SK-N-SH (cell line): Measurements from ENCODE around the gene AUH. TPM values are rescaled to one million over a fixed set of nuclear protein-coding genes. Genes with fewer than 3 reads are reported as not detected.

Experiments used
- CTCF ChIA-PET: fragments of 300-600, 350-600 bp; formaldehyde crosslinking; extraction: SDS; loops from one replicate; lab custom pipeline; 2021; lab: Yijun Ruan, JAX
- POLR2A ChIA-PET: fragments of 350-600 bp; sonication (Branson Sonifier 250); formaldehyde crosslinking; extraction: SDS; loops from one replicate; lab custom pipeline; 2020; ENCODE audit warnings: antibody characterized with exemption, inconsistent platforms; lab: Yijun Ruan, JAX
- DNase-seq: peaks from one replicate; pipeline ENCODE4 v3.0.0; 2012
- H2AFZ ChIP-seq: fragments of 200-600 bp; sonication (generic); 2 replicates; pipeline ENCODE4 v1.8.1; 2016; ENCODE audit warnings: antibody characterized with exemption, mild to moderate bottlenecking, low read depth
- H3F3A ChIP-seq: fragments of 200-600 bp; sonication (generic); replicated peaks from 2 replicates; pipeline ENCODE3; 2016; ENCODE audit warnings: antibody characterized with exemption, mild to moderate bottlenecking; ENCODE audit not compliant: insufficient read depth
- H3K27ac ChIP-seq, 2 experiments: fragments of 200-500 bp in 1 of 2; fragments of 200-600 bp in 1 of 2; sonication (Bioruptor generic) in 1 of 2; sonication (generic), shearing (Covaris generic) in 1 of 2; 2 replicates each; pipeline versions ENCODE4 v1.5.1 to v1.6.1; 2014 to 2016; ENCODE audit warnings: low read depth in 2 of 2, inconsistent platforms in 1 of 2, low read length in 1 of 2, mild to moderate bottlenecking in 1 of 2, mixed read lengths in 1 of 2
- H3K27me3 ChIP-seq: fragments of 200-600 bp; sonication (generic), shearing (Covaris generic); 2 replicates; pipeline ENCODE4 v1.6.1; 2016; ENCODE audit warnings: mixed run types; ENCODE audit not compliant: insufficient read depth
- H3K36me3 ChIP-seq, 2 experiments: fragments of 200-500 bp in 1 of 2; fragments of 200-600 bp in 1 of 2; sonication (Bioruptor generic) in 1 of 2; sonication (generic) in 1 of 2; replicated peaks in 1 of 2; 2 replicates each; pipeline versions ENCODE3 to v1.5.1; 2014 to 2016; ENCODE audit warnings: low read length in 1 of 2, mild to moderate bottlenecking in 1 of 2; ENCODE audit not compliant: insufficient read depth in 2 of 2, control insufficient read depth in 1 of 2
- H3K4me1 ChIP-seq, 2 experiments: fragments of 200-500 bp in 1 of 2; fragments of 200-600 bp in 1 of 2; sonication (Bioruptor generic) in 1 of 2; sonication (generic), shearing (Covaris generic) in 1 of 2; 2 replicates each; pipeline versions ENCODE4 v1.5.1 to v1.6.1; 2014 to 2016; ENCODE audit warnings: low read depth in 1 of 2, low read length in 1 of 2, mixed run types in 1 of 2; ENCODE audit not compliant: insufficient read depth in 2 of 2, control insufficient read depth in 1 of 2
- H3K4me2 ChIP-seq: fragments of 200-600 bp; sonication (generic), shearing (Covaris generic); 2 replicates; pipeline ENCODE4 v1.6.1; 2017; ENCODE audit warnings: mixed run types
- H3K4me3 ChIP-seq, 2 experiments: fragments of 200-500 bp in 1 of 2; fragments of 200-600 bp in 1 of 2; sonication (Bioruptor generic) in 1 of 2; sonication (generic), shearing (Covaris generic) in 1 of 2; 2 replicates each; pipeline versions ENCODE4 v1.5.1 to v1.8.1; 2014 to 2016; ENCODE audit warnings: low read depth in 2 of 2, inconsistent platforms in 1 of 2, low read length in 1 of 2, mild to moderate bottlenecking in 1 of 2, mixed read lengths in 1 of 2, moderate library complexity in 1 of 2
- H3K79me2 ChIP-seq: fragments of 200-600 bp; sonication (generic); 2 replicates; pipeline ENCODE4 v1.8.1; 2017; ENCODE audit warnings: mild to moderate bottlenecking; ENCODE audit not compliant: insufficient read depth
- H3K9ac ChIP-seq: fragments of 200-600 bp; sonication (generic); 2 replicates; pipeline ENCODE4 v1.6.1; 2017; ENCODE audit warnings: mixed run types
- H3K9me2 ChIP-seq: fragments of 200-600 bp; sonication (generic); 2 replicates; pipeline ENCODE4 v1.6.1; 2017; ENCODE audit warnings: mixed run types
- H3K9me3 ChIP-seq: fragments of 200-600 bp; sonication (generic); 2 replicates; pipeline ENCODE4 v1.6.1; 2017; ENCODE audit warnings: mixed run types, mild to moderate bottlenecking, moderate library complexity
- H4K20me1 ChIP-seq: fragments of 200-600 bp; sonication (generic); 2 replicates; pipeline ENCODE4 v1.6.1; 2017; ENCODE audit warnings: mild to moderate bottlenecking, mixed run types; ENCODE audit not compliant: insufficient read depth
- EP300 ChIP-seq, 2 experiments: IDR thresholded peaks; 2 replicates each; pipeline versions ENCODE4 v1.4.0 to v1.6.1; 2012; ENCODE audit warnings: borderline replicate concordance in 1 of 2, low read depth in 1 of 2, low read length in 1 of 2
- GABPA ChIP-seq: IDR thresholded peaks from 2 replicates; pipeline ENCODE4 v1.4.0; 2012; ENCODE audit warnings: low read depth, mild to moderate bottlenecking
- NFIC ChIP-seq: IDR thresholded peaks from 2 replicates; pipeline ENCODE4 v1.4.0; 2012; ENCODE audit warnings: borderline replicate concordance
- RAD21 ChIP-seq: IDR thresholded peaks from 2 replicates; pipeline ENCODE4 v1.6.1; 2012; ENCODE audit warnings: mild to moderate bottlenecking, low read length
- RCOR1 ChIP-seq: fragments of 150-350 bp; IDR thresholded peaks from 2 replicates; pipeline ENCODE4 v1.6.1; 2017; ENCODE audit warnings: antibody characterized with exemption, low read length
- RFX5 ChIP-seq: IDR thresholded peaks from 2 replicates; pipeline ENCODE4 v1.6.1; 2012; ENCODE audit warnings: mild to moderate bottlenecking, improper control_type of control experiment, low read length
- TCF12 ChIP-seq: IDR thresholded peaks from 2 replicates; pipeline ENCODE4 v1.4.0; 2012
- TEAD4 ChIP-seq: IDR thresholded peaks from 2 replicates; pipeline ENCODE4 v1.4.0; 2012; ENCODE audit warnings: mild to moderate bottlenecking, borderline replicate concordance; ENCODE audit not compliant: insufficient read depth
- WGBS: methylation state at CpG from one replicate; pipeline ENCODE4 v1.1.6; 2017; ENCODE audit warnings: low lambda C conversion rate; 5-methylcytosine and 5-hydroxymethylcytosine counted together
- polyA plus RNA-seq, 3 experiments: library from polyadenylated mRNA; depleted of rRNA; stranded (reverse); fragments of >200 nt; gene quantifications; 2 replicates each; pipeline ENCODE4 v1.2.3, GENCODE V29; 2012
- TF ChIP-seq, protein P1 (sequence below): IDR thresholded peaks from 2 replicates; pipeline ENCODE4 v1.4.0; 2012; ENCODE audit warnings: low read depth

AUH gene
- polyA plus RNA-seq, 1 of the 3 experiments (the other 2 are of a cell fraction) = 7.6 TPM

DNA sequence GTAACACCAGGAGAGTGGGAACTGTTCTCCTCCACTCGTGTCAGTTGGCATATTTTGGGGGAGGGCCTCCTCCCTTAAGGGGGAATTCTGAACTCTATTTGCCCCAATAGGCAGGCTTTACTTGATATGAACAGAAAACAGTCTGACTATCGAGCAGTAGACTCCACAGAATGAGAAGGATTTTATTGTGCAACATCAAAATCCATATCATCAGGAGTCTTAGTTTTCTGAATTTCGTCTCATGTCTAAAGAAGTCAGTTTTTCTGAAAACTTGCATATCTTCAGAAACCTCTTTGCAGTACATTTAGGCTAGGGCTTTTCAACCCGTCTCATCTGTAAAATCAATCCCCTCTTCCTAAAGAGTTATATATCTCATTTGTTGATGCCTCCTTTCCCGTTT is 96.2 kb downstream of the AUH start:
- ChIA-PET CTCF (no interaction called here), POLR2A (no interaction called here)
- Histone ChIP-seq H3K36me3 (no peaks in the 10 kb centered on the region), H2AFZ (no peak overlapping the region), H3K27ac (no peak overlapping the region), H3K79me2 (no peaks in the 10 kb centered on the region), H3K9me3 (no peaks in the 10 kb centered on the region), H3F3A (no peaks in the 10 kb centered on the region), H4K20me1 (no peaks in the 10 kb centered on the region), H3K9ac (no peak overlapping the region), H3K27me3 (no peaks in the 10 kb centered on the region), H3K4me1 (no peaks in the 10 kb centered on the region), H3K9me2 (no peaks in the 10 kb centered on the region), H3K4me3 (no peak overlapping the region), H3K4me2 (no peak overlapping the region)
- DNase-seq = no peak
- WGBS = 94% methylated on average over 5 of the region's 5 CpGs
- TF ChIP-seq RCOR1 = no peak

DNA sequence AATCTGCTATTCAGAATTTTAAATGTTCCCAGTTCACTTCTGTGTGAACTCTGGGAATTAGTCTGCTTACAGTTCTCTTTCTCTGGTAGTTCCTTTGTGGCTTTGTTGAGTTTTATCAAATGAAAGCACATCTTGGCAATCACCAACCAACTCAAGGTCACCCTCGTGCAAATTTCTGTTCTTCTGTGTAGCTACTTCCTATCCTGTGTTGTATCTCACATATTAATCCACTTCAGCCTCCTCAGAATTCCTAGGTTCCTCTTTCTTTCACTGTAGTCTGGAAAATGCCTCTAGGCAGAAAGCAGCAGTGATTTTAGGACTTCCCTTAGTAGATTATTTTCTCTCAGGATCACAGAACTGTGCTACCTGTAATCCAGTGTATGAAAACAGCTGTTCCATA is 100.3 kb downstream of the AUH start:
- Histone ChIP-seq H3F3A (no peaks in the 10 kb centered on the region), H2AFZ (no peak overlapping the region), H3K4me3 (no peak overlapping the region), H3K36me3 (no peaks in the 10 kb centered on the region), H3K27ac (no peak overlapping the region), H3K4me1 (peaks cover 0 to 3% of the 10 kb centered on the region in 2 experiments; a peak in 1 of 4 replicates), H3K9me2 (no peaks in the 10 kb centered on the region), H4K20me1 (no peaks in the 10 kb centered on the region), H3K27me3 (no peaks in the 10 kb centered on the region), H3K9ac (no peak overlapping the region), H3K4me2 (no peak overlapping the region), H3K79me2 (no peaks in the 10 kb centered on the region), H3K9me3 (no peaks in the 10 kb centered on the region)
- ChIA-PET CTCF (no interaction called here), POLR2A (no interaction called here)
- WGBS = 71% methylated on average over 1 of the region's 1 CpG
- no peak for DNase-seq
- TF ChIP-seq GABPA = no peak
- TF ChIP-seq TEAD4 = no peak
- TF ChIP-seq RAD21 = no peak
- no peak for TF ChIP-seq TCF12
- no peak for TF ChIP-seq RFX5

DNA sequence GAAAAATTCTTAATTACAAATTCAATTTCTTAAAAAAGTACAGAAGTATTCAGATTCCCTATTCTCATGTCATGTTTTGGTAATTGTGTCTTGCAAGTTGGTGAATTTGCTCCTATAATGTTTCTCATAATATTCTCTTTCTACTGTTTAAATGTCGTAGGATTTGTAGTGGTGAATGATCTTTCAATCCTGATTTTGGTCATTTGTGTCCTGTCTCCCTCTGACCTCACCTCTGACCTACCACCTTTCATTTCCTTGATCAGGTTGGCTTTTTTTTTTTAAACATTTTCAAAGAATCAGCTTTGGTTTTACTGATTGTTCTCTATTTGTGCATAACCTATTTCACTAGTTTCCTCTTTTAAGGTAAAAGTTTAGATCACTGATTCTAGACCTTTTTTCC is 102.6 kb downstream of the AUH start:
- Histone ChIP-seq H3K4me1 (peaks cover 0 to 8% of the 10 kb centered on the region in 2 experiments; a peak in 2 of 4 replicates), H4K20me1 (no peaks in the 10 kb centered on the region), H3K79me2 (no peaks in the 10 kb centered on the region), H3K4me2 (no peak overlapping the region), H3K4me3 (no peak overlapping the region), H3K36me3 (no peaks in the 10 kb centered on the region), H3K27ac (no peak overlapping the region), H3K9me2 (no peaks in the 10 kb centered on the region), H3K9me3 (no peaks in the 10 kb centered on the region), H3K9ac (no peak overlapping the region), H2AFZ (no peak overlapping the region), H3K27me3 (no peaks in the 10 kb centered on the region), H3F3A (peaks cover 6% of the 10 kb centered on the region)
- no peak for TF ChIP-seq RFX5
- TF ChIP-seq, protein P1, sequence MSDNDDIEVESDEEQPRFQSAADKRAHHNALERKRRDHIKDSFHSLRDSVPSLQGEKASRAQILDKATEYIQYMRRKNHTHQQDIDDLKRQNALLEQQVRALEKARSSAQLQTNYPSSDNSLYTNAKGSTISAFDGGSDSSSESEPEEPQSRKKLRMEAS = no peak
- TF ChIP-seq NFIC = no peak
- TF ChIP-seq RCOR1 = no peak
- TF ChIP-seq EP300 (IDR thresholded peaks at IDR 0.05; ENCODE audit: borderline replicate concordance in 1 of 2, low read depth in 1 of 2, low read length in 1 of 2) = no peak
- no peak for DNase-seq
- whole genome bisulfite sequencing = 97% methylated on average over 1 of the region's 1 CpG
- POLR2A ChIA-PET = no interaction called here
- CTCF ChIA-PET = no interaction called here
